ENCODE data around the gene MAGOHB.
"Not testable (repeated sequence)": the region's sequence is repeated elsewhere in the genome, so short reads cannot be mapped to it uniquely, and the experiment has no call there.

The MAGOHB gene

GRCh38 chr12:10613349-10614055 lies at the start of gene MAGOHB:
TSS of gene MAGOHB (minus strand) at chr12:10613609. CDS start at chr12:10613532, 77 bp downstream.
- TF ChIP-seq CTCF (IDR thresholded peaks at IDR 0.05; ENCODE audit: control insufficient read depth, insufficient read depth, low read depth, low read length, missing control alignments) = no peak
- DNase-seq (ENCODE audit: low read depth) = peak; percentile 83
- H3K4me3 ChIP-seq (ENCODE audit: control insufficient read depth, low read depth, low read length) = peak within 1 kb of the TSS; percentile 68

GRCh38 chr12:10661338-10661737 lies 47.9 kb upstream of the MAGOHB start:
- TF ChIP-seq CTCF (IDR thresholded peaks at IDR 0.05; ENCODE audit: control insufficient read depth, insufficient read depth, low read depth, low read length, missing control alignments) = no peak
- peak; percentile 25 for DNase-seq (ENCODE audit: low read depth)
- no peak overlapping the region for H3K4me3 ChIP-seq (ENCODE audit: control insufficient read depth, low read depth, low read length)

GRCh38 chr12:10654003-10654402 lies 40.6 kb upstream of the MAGOHB start:
- DNase-seq (ENCODE audit: low read depth) = no peak
- no peak for TF ChIP-seq CTCF (IDR thresholded peaks at IDR 0.05; ENCODE audit: control insufficient read depth, insufficient read depth, low read depth, low read length, missing control alignments)
- no peak overlapping the region for H3K4me3 ChIP-seq (ENCODE audit: control insufficient read depth, low read depth, low read length)

- DNase-seq (ENCODE audit: low read depth) = no peak
- no peak for TF ChIP-seq CTCF (IDR thresholded peaks at IDR 0.05; ENCODE audit: control insufficient read depth, insufficient read depth, low read depth, low read length, missing control alignments)
These were observed 38.8 kb upstream of the MAGOHB start for GRCh38 chr12:10652192-10652591.

GRCh38 chr12:10646576-10646975 lies 33.2 kb upstream of the MAGOHB start:
- DNase-seq (ENCODE audit: low read depth); H3K4me3 ChIP-seq (ENCODE audit: control insufficient read depth, low read depth, low read length): not testable (repeated sequence)

More at GRCh38 chr12:10652192-10652591, 38.8 kb upstream of the MAGOHB start:
- no peak overlapping the region for H3K4me3 ChIP-seq (ENCODE audit: control insufficient read depth, low read depth, low read length)

- no peak for DNase-seq (ENCODE audit: low read depth)
- H3K4me3 ChIP-seq (ENCODE audit: control insufficient read depth, low read depth, low read length) = no peak overlapping the region
- TF ChIP-seq CTCF (IDR thresholded peaks at IDR 0.05; ENCODE audit: control insufficient read depth, insufficient read depth, low read depth, low read length, missing control alignments) = no peak
These were observed 32.5 kb upstream of the MAGOHB start for GRCh38 chr12:10645910-10646309.

GRCh38 chr12:10641735-10642500 lies 28.5 kb upstream of the MAGOHB start:
- DNase-seq (ENCODE audit: low read depth) = no peak
- no peak overlapping the region for H3K4me3 ChIP-seq (ENCODE audit: control insufficient read depth, low read depth, low read length)

More at GRCh38 chr12:10641735-10642500, 28.5 kb upstream of the MAGOHB start:
- TF ChIP-seq CTCF (IDR thresholded peaks at IDR 0.05; ENCODE audit: control insufficient read depth, insufficient read depth, low read depth, low read length, missing control alignments) = no peak

Measured in AG09309 (cell line).